NCI-H2171 (cell line): ENCODE data around the gene ITGB1BP1.
A peak's percentile ranks its signal among the peaks of the same experiment; 100 is the strongest.

Experiments used
- DNase-seq: peaks from one replicate; lab custom pipeline; 2025; lab: John Stamatoyannopoulos, UW

ITGB1BP1 gene

GRCh38 chr2:9424447-9425164 is 1.3 kb upstream of the ITGB1BP1 start:
- no peak for DNase-seq

GRCh38 chr2:9423922-9424272 is 569 bp upstream of the ITGB1BP1 start:
- no peak for DNase-seq

- DNase-seq = peak; percentile 55
Measured at GRCh38 chr2:9422321-9423099, 818 bp downstream of the ITGB1BP1 start.

- no peak for DNase-seq
Measured at GRCh38 chr2:9420495-9420894, 2.8 kb downstream of the ITGB1BP1 start.

- DNase-seq = no peak
Measured at GRCh38 chr2:9419541-9419940, 3.8 kb downstream of the ITGB1BP1 start.

- no peak for DNase-seq
Measured at GRCh38 chr2:9418746-9419145, 4.6 kb downstream of the ITGB1BP1 start.

GRCh38 chr2:9417725-9418124 is 5.6 kb downstream of the ITGB1BP1 start:
- no peak for DNase-seq

- no peak for DNase-seq
Measured at GRCh38 chr2:9416962-9417316, 6.4 kb downstream of the ITGB1BP1 start.

GRCh38 chr2:9416267-9416961 is 6.9 kb downstream of the ITGB1BP1 start:
- no peak for DNase-seq

- DNase-seq = no peak
Measured at GRCh38 chr2:9415516-9416169, 7.7 kb downstream of the ITGB1BP1 start.

GRCh38 chr2:9412781-9413180 is 10.5 kb downstream of the ITGB1BP1 start:
- DNase-seq = no peak

- no peak for DNase-seq
Measured at GRCh38 chr2:9410108-9410507, 13.2 kb downstream of the ITGB1BP1 start.

- peak; percentile 6 for DNase-seq
Measured at GRCh38 chr2:9408641-9409151, 14.6 kb downstream of the ITGB1BP1 start.

- no peak for DNase-seq
Measured at GRCh38 chr2:9407363-9407811, 15.9 kb downstream of the ITGB1BP1 start.

GRCh38 chr2:9406529-9407362 is 16.6 kb downstream of the ITGB1BP1 start:
- no peak for DNase-seq

GRCh38 chr2:9405636-9406035 is 17.7 kb downstream of the ITGB1BP1 start:
- DNase-seq = no peak

GRCh38 chr2:9404451-9404850 is 18.9 kb downstream of the ITGB1BP1 start:
- DNase-seq = no peak

- no peak for DNase-seq
Measured at GRCh38 chr2:9403924-9404323, 19.4 kb downstream of the ITGB1BP1 start.

GRCh38 chr2:9401646-9402371 is 21.5 kb downstream of the ITGB1BP1 start:
- no peak for DNase-seq

GRCh38 chr2:9401059-9401547 is 22.2 kb downstream of the ITGB1BP1 start:
- DNase-seq = no peak
